LNCAP (cell line): ENCODE data around the gene INSYN1.

ENCODE experiments used
- TF ChIP-seq, protein P1 (sequence below): fragments of 450-650 bp; IDR thresholded peaks from 2 replicates; pipeline ENCODE4 v1.5.1; 2017; ENCODE audit warnings: mild to moderate bottlenecking

The INSYN1 gene

DNA sequence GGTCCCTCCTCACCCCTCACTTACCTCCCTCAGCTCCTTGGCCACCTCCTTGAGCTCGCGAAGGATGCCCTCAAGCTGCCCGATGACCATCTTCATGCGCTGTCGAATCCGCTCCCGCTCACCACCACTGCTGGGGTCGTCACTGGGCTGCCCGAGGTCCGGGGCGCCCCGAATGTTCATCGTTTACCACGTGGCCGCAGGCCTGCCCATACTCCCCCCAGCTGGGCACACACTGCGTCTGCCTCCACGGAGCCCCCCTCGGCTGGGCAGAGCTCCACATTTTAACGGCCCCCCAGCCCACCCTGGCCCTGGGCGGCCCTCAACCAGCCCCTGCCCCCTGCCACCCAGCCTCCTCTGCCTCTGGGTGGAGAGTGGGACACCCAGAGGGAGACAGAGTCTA, 2.2 kb downstream of the INSYN1 start:
- TF ChIP-seq, protein P1, sequence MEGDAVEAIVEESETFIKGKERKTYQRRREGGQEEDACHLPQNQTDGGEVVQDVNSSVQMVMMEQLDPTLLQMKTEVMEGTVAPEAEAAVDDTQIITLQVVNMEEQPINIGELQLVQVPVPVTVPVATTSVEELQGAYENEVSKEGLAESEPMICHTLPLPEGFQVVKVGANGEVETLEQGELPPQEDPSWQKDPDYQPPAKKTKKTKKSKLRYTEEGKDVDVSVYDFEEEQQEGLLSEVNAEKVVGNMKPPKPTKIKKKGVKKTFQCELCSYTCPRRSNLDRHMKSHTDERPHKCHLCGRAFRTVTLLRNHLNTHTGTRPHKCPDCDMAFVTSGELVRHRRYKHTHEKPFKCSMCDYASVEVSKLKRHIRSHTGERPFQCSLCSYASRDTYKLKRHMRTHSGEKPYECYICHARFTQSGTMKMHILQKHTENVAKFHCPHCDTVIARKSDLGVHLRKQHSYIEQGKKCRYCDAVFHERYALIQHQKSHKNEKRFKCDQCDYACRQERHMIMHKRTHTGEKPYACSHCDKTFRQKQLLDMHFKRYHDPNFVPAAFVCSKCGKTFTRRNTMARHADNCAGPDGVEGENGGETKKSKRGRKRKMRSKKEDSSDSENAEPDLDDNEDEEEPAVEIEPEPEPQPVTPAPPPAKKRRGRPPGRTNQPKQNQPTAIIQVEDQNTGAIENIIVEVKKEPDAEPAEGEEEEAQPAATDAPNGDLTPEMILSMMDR = no peak

- TF ChIP-seq, protein P1 = no peak
These were observed 2.7 kb downstream of the INSYN1 start for GRCh38 chr15:73750438-73750837.

DNA sequence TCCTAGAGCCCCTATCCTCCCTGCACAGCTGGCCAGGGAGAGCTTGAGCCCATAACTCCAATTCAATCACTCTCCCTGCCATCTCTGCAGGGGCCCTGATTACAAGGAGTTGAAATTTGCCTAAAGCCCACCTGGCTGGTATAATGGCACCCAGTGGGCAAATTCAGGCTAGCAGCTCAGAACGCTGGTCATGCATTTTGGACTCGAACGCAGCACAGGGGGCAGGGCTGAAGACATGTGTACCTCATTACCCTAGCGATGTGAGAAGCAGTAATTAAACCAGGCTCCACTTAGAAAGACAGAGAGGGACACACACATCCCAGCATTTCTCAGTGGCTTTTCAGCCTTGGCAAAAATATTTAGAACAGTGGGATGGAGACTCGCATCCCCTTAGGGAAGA, 3.2 kb downstream of the INSYN1 start:
- TF ChIP-seq, protein P1 = no peak

- TF ChIP-seq, protein P1 = no peak
These were observed 3.6 kb downstream of the INSYN1 start for GRCh38 chr15:73749533-73749932.

DNA sequence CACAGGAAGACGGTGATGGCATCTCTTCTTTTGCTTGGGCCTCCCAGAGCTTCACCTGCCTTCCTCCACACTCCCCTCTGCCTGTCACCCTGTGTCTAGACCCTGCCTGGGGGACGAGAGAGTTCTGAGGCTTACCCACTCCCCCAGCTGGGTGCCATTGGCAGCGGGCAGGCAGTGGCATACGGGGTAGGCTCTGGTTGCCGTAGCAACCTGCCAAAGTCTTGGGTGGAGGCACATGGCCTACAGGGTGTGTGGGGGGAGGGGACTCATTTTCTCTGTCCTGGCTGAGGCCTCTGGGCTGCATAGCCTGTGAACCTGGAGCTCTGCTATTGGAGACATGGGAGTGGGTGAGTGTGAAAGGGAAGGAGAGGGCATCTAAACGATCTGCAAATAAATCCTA, 4.4 kb downstream of the INSYN1 start:
- TF ChIP-seq, protein P1 = no peak

GRCh38 chr15:73747847-73748590, 5.1 kb downstream of the INSYN1 start:
- TF ChIP-seq, protein P1 = no peak

GRCh38 chr15:73746883-73747282, 6.3 kb downstream of the INSYN1 start:
- TF ChIP-seq, protein P1 = no peak

GRCh38 chr15:73746261-73746660, 6.9 kb downstream of the INSYN1 start:
- TF ChIP-seq, protein P1 = no peak
